CD4-positive, alpha-beta memory T cell (primary cell): ENCODE data around the gene CCM2. TPM values are rescaled to one million over a fixed set of nuclear protein-coding genes. Genes with fewer than 3 reads are reported as not detected.
A peak's percentile ranks its signal among the peaks of the same experiment; 100 is the strongest.

Experiments
- CTCF ChIA-PET: fragments of 350-600 bp; sonication (Branson Sonifier 250); formaldehyde crosslinking; loops from one replicate; lab custom pipeline; 2021; ENCODE audit warnings: inconsistent platforms; ENCODE audit not compliant: partially characterized antibody; lab: Charles Lee
- POLR2A ChIA-PET: fragments of 350-600 bp; sonication (Branson Sonifier 250); formaldehyde crosslinking; loops from one replicate; lab custom pipeline; 2021; ENCODE audit not compliant: partially characterized antibody; lab: Charles Lee
- DNase-seq, 5 donors: peaks; one replicate each; pipeline versions ENCODE4 v3.0.0 to v3.0.0-alpha.2; 2020 to 2022; ENCODE audit warnings: mixed read lengths in 1 of 5
- H3K27ac ChIP-seq: one replicate; pipeline ENCODE4 v1.7.0; 2013; ENCODE audit warnings: low read depth, low read length
- H3K27me3 ChIP-seq: 2 replicates; pipeline ENCODE4 v1.7.0; 2013; ENCODE audit warnings: mild to moderate bottlenecking, low read length, moderate library complexity; ENCODE audit not compliant: insufficient read depth
- H3K36me3 ChIP-seq: 2 replicates; pipeline ENCODE4 v1.7.0; 2013; ENCODE audit warnings: mild to moderate bottlenecking, low read length, moderate library complexity; ENCODE audit not compliant: insufficient read depth
- H3K4me1 ChIP-seq: 2 replicates; pipeline ENCODE4 v1.7.0; 2013; ENCODE audit warnings: mild to moderate bottlenecking, low read length, moderate library complexity; ENCODE audit not compliant: insufficient read depth
- H3K4me3 ChIP-seq, 2 donors: one replicate each; pipeline ENCODE4 v1.7.0; 2013; ENCODE audit warnings: low read length in 2 of 2, mild to moderate bottlenecking in 1 of 2
- H3K9me3 ChIP-seq, 2 donors: one replicate each; pipeline ENCODE4 v1.7.0; 2013; ENCODE audit warnings: low read length in 2 of 2, control low read depth in 1 of 2; ENCODE audit not compliant: control insufficient read depth in 1 of 2
- H3K27ac Mint-ChIP-seq, 7 donors: one replicate each; pipeline ENCODE4 v1.8.0; 2020 to 2021; ENCODE audit warnings: mixed read lengths in 7 of 7, mild to moderate bottlenecking in 6 of 7, inconsistent platforms in 3 of 7, moderate library complexity in 3 of 7
- H3K27me3 Mint-ChIP-seq, 2 donors: one replicate each; pipeline ENCODE4 v1.8.0; 2020 to 2021; ENCODE audit warnings: mixed read lengths in 2 of 2
- H3K36me3 Mint-ChIP-seq, 2 donors: one replicate each; pipeline ENCODE4 v1.8.0; 2020 to 2021; ENCODE audit warnings: mixed read lengths in 2 of 2, inconsistent platforms in 1 of 2, mild to moderate bottlenecking in 1 of 2
- H3K4me1 Mint-ChIP-seq, 4 donors: one replicate each; pipeline ENCODE4 v1.8.0; 2020 to 2021; ENCODE audit warnings: mixed read lengths in 4 of 4, mild to moderate bottlenecking in 1 of 4
- H3K4me3 Mint-ChIP-seq, 8 donors: one replicate each; pipeline ENCODE4 v1.8.0; 2020 to 2021; ENCODE audit warnings: mixed read lengths in 8 of 8, mild to moderate bottlenecking in 7 of 8, moderate library complexity in 6 of 8, inconsistent platforms in 3 of 8
- H3K9me3 Mint-ChIP-seq, 8 donors: one replicate each; pipeline ENCODE4 v1.8.0; 2020 to 2021; ENCODE audit warnings: mixed read lengths in 8 of 8, mild to moderate bottlenecking in 5 of 8, inconsistent platforms in 3 of 8, moderate library complexity in 1 of 8
- intact Hi-C: fragments of 100-400 bp; cut with micrococcal nuclease; formaldehyde crosslinking; loops from one replicate; pipeline ENCODE4 v1.15.1; 2023
- polyA plus RNA-seq, 2 donors: library from polyadenylated mRNA; unstranded; fragments of 300-500 nt; fragmentation: Illumina TruSeq; gene quantifications; one replicate each; pipeline ENCODE4 v1.2.3, GENCODE V29; 2021
- total RNA-seq, 2 experiments: library from RNA; stranded (reverse); gene quantifications; one replicate each; pipeline ENCODE4 v1.2.3, GENCODE V29; 2021

The CCM2 gene
- total and polyA plus RNA-seq, 4 experiments from 2014 or later, result 82.1 to 200 (median 142) TPM

- Mint-ChIP-seq H3K36me3 (peaks cover 0 to 6% of the 10 kb centered on the region in 2 donors), H3K4me3 (peak within 1 kb of the TSS; percentile 52 to 80 (median 70)), H3K4me1 (peaks cover 0 to 10% (median 7%) of the 10 kb centered on the region in 4 donors), H3K27me3 (peaks cover 1 to 5% of the 10 kb centered on the region in 2 donors), H3K9me3 (peaks cover 0 to 14% (median 9%) of the 10 kb centered on the region in 8 donors), H3K27ac (peak within 1 kb of the TSS; percentile 31 to 86 (median 65))
- Histone ChIP-seq H3K4me1 (peaks cover 8% of the 10 kb centered on the region), H3K4me3 (peak within 1 kb of the TSS in 1 of 2 donors; percentile 49), H3K9me3 (no peaks in the 10 kb centered on the region), H3K27me3 (peaks cover 8% of the 10 kb centered on the region), H3K36me3 (no peaks in the 10 kb centered on the region), H3K27ac (no peak within 1 kb of the TSS)
- CTCF ChIA-PET, result no interaction called here
- intact Hi-C loops, result no loop called here
- peak in 1 of 5 donors; percentile 26 for DNase-seq
- POLR2A ChIA-PET, result interaction anchor here (0.6 to 1.7 kb wide), 3 partner anchors 8 to 61 kb away, joined by 3 to 5 read pairs (median 5); no protein-coding TSS in a partner anchor
Observed at GRCh38 chr7:45088821-45089340, 88.9 kb downstream of the CCM2 start, which contains the start of gene NACAD. Gene NACAD, minus strand, starts transcription at chr7:45088969. Its CDS starts 75 bp downstream, at chr7:45088894.

- Mint-ChIP-seq H3K9me3 (peaks cover 0 to 15% (median 9%) of the 10 kb centered on the region in 8 donors), H3K36me3 (peaks cover 0 to 6% of the 10 kb centered on the region in 2 donors), H3K4me1 (peaks cover 0 to 10% (median 7%) of the 10 kb centered on the region in 4 donors), H3K4me3 (peak overlapping the region; percentile 52 to 80 (median 70)), H3K27ac (peak overlapping the region in 6 of 7 donors; percentile 31 to 86 (median 52)), H3K27me3 (peaks cover 1 to 5% of the 10 kb centered on the region in 2 donors)
- intact Hi-C loops, result no loop called here
- peaks cover 8% of the 10 kb centered on the region for H3K4me1 ChIP-seq
- H3K36me3 ChIP-seq, result no peaks in the 10 kb centered on the region
- H3K4me3 ChIP-seq, result peak overlapping the region in 1 of 2 donors; percentile 49
- no peak overlapping the region for H3K27ac ChIP-seq
- ChIA-PET POLR2A (interaction anchor here (0.5 to 1.7 kb wide), 4 partner anchors 9 to 61 kb away, joined by 3 to 5 read pairs (median 4); no protein-coding TSS in a partner anchor), CTCF (no interaction called here)
- peaks cover 8% of the 10 kb centered on the region for H3K27me3 ChIP-seq
- DNase-seq, result peak; percentile 52 to 78 (median 57)
- H3K9me3 ChIP-seq, result no peaks in the 10 kb centered on the region
Observed at GRCh38 chr7:45089341-45089891, 89.4 kb downstream of the CCM2 start.

- DNase-seq, result no peak
- ChIA-PET POLR2A (no interaction called here), CTCF (interaction anchor here (1.8 kb wide), 1 partner anchor 119 kb away, joined by 4 read pairs; no protein-coding TSS in a partner anchor)
- H3K4me3 Mint-ChIP-seq, result no peak overlapping the region
- Histone ChIP-seq H3K4me3 (no peak overlapping the region), H3K27ac (no peak overlapping the region), H3K4me1 (peaks cover 8% of the 10 kb centered on the region), H3K36me3 (no peaks in the 10 kb centered on the region), H3K9me3 (no peaks in the 10 kb centered on the region), H3K27me3 (peaks cover 8% of the 10 kb centered on the region)
- intact Hi-C loops, result no loop called here
- H3K27ac Mint-ChIP-seq, result no peak overlapping the region
- peaks cover 0 to 10% (median 7%) of the 10 kb centered on the region in 4 donors for H3K4me1 Mint-ChIP-seq
- H3K9me3 Mint-ChIP-seq, result peaks cover 0 to 26% (median 9%) of the 10 kb centered on the region in 8 donors
- H3K27me3 Mint-ChIP-seq, result peaks cover 1 to 5% of the 10 kb centered on the region in 2 donors
- H3K36me3 Mint-ChIP-seq, result peaks cover 0 to 6% of the 10 kb centered on the region in 2 donors
Observed at GRCh38 chr7:45092100-45092930, 92.3 kb downstream of the CCM2 start.

GRCh38 chr7:45092931-45093235, 92.9 kb downstream of the CCM2 start:
- POLR2A ChIA-PET, result no interaction called here

GRCh38 chr7:45098983-45099839, 99.2 kb downstream of the CCM2 start:
- POLR2A ChIA-PET, result interaction anchor here (0.7 to 2.4 kb wide), 2 partner anchors 12 to 15 kb away, joined by 3 to 10 read pairs; partner anchors contain the start of gene TBRG4
- peaks cover 53% of the 10 kb centered on the region for H3K36me3 ChIP-seq
- no peak overlapping the region for H3K4me3 Mint-ChIP-seq
- CTCF ChIA-PET, result interaction anchor here (0.6 kb wide), 1 partner anchor 11 kb away, joined by 3 read pairs; no protein-coding TSS in a partner anchor
- peaks cover 15 to 52% of the 10 kb centered on the region in 2 donors for H3K36me3 Mint-ChIP-seq
- intact Hi-C loops, result no loop called here
- no peak overlapping the region for H3K4me3 ChIP-seq
- H3K9me3 Mint-ChIP-seq, result peaks cover 0 to 11% (median 0%) of the 10 kb centered on the region in 8 donors
- H3K27me3 Mint-ChIP-seq, result no peaks in the 10 kb centered on the region
- no peaks in the 10 kb centered on the region for H3K4me1 ChIP-seq
- DNase-seq, result no peak
- H3K27ac ChIP-seq, result no peak overlapping the region
- H3K4me1 Mint-ChIP-seq, result no peaks in the 10 kb centered on the region
- no peaks in the 10 kb centered on the region for H3K27me3 ChIP-seq
- no peak overlapping the region for H3K27ac Mint-ChIP-seq
- no peaks in the 10 kb centered on the region for H3K9me3 ChIP-seq

More at GRCh38 chr7:45092931-45093235, 92.9 kb downstream of the CCM2 start:
- Histone ChIP-seq H3K9me3 (no peaks in the 10 kb centered on the region), H3K36me3 (no peaks in the 10 kb centered on the region), H3K4me1 (peaks cover 8% of the 10 kb centered on the region), H3K27ac (no peak overlapping the region), H3K27me3 (peaks cover 8% of the 10 kb centered on the region), H3K4me3 (no peak overlapping the region)
- DNase-seq, result no peak
- no peak overlapping the region for H3K27ac Mint-ChIP-seq
- CTCF ChIA-PET, result interaction anchor here (1.8 kb wide), 1 partner anchor 119 kb away, joined by 4 read pairs; no protein-coding TSS in a partner anchor
- peaks cover 0 to 26% (median 9%) of the 10 kb centered on the region in 8 donors for H3K9me3 Mint-ChIP-seq
- peaks cover 0 to 10% (median 7%) of the 10 kb centered on the region in 4 donors for H3K4me1 Mint-ChIP-seq
- H3K27me3 Mint-ChIP-seq, result peaks cover 1 to 5% of the 10 kb centered on the region in 2 donors
- no peak overlapping the region for H3K4me3 Mint-ChIP-seq
- intact Hi-C loops, result no loop called here
- H3K36me3 Mint-ChIP-seq, result peaks cover 5 to 6% of the 10 kb centered on the region in 2 donors

GRCh38 chr7:45099891-45100760, 100.1 kb downstream of the CCM2 start:
- Mint-ChIP-seq H3K9me3 (peaks cover 0 to 6% (median 0%) of the 10 kb centered on the region in 8 donors), H3K27ac (peak overlapping the region in 1 of 7 donors; percentile 55), H3K4me3 (no peak overlapping the region), H3K4me1 (no peaks in the 10 kb centered on the region), H3K36me3 (peaks cover 16 to 54% of the 10 kb centered on the region in 2 donors), H3K27me3 (no peaks in the 10 kb centered on the region)
- intact Hi-C loops, result no loop called here
- H3K4me1 ChIP-seq, result no peaks in the 10 kb centered on the region
- POLR2A ChIA-PET, result interaction anchor here (0.7 to 2.4 kb wide), 2 partner anchors 11 to 14 kb away, joined by 3 to 10 read pairs; partner anchors contain the start of gene TBRG4
- H3K27me3 ChIP-seq, result no peaks in the 10 kb centered on the region
- DNase-seq, result no peak
- no peak overlapping the region for H3K4me3 ChIP-seq
- H3K27ac ChIP-seq, result no peak overlapping the region
- CTCF ChIA-PET, result no interaction called here
- peaks cover 62% of the 10 kb centered on the region for H3K36me3 ChIP-seq
- no peaks in the 10 kb centered on the region for H3K9me3 ChIP-seq
